Measurements from ENCODE around the gene ZBTB20.

DNA sequence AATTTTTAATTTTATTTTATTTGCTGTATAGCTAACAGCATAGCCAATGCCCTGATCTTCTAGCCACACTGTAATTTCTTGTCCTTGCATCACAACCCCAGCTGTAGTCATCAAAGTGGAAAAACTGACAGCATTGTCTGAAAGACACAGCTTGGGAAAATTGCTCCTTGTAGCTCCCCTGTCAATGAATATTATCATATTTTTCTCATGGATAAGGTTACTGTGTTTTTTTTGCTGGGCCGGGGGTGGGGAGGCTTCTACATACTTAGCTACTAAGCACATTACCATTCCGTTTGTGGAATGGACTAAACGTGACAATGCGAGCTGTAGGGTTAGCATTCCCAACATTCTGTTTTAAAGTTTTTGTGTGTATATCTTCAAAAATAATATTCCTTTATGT lies 472.0 kb downstream of the ZBTB20 start:
- TF ChIP-seq, protein P1, sequence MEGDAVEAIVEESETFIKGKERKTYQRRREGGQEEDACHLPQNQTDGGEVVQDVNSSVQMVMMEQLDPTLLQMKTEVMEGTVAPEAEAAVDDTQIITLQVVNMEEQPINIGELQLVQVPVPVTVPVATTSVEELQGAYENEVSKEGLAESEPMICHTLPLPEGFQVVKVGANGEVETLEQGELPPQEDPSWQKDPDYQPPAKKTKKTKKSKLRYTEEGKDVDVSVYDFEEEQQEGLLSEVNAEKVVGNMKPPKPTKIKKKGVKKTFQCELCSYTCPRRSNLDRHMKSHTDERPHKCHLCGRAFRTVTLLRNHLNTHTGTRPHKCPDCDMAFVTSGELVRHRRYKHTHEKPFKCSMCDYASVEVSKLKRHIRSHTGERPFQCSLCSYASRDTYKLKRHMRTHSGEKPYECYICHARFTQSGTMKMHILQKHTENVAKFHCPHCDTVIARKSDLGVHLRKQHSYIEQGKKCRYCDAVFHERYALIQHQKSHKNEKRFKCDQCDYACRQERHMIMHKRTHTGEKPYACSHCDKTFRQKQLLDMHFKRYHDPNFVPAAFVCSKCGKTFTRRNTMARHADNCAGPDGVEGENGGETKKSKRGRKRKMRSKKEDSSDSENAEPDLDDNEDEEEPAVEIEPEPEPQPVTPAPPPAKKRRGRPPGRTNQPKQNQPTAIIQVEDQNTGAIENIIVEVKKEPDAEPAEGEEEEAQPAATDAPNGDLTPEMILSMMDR (conservative IDR thresholded peaks at IDR 0.05; ENCODE audit: low read depth, low read length), result no peak
- TF ChIP-seq EZH2 (IDR thresholded peaks at IDR 0.05; ENCODE audit: low read length, unreplicated experiment), result no peak

Data from PC-3 (cell line).